Activated B cell treated with CpG ODN at 0.5 μM for 24 hours (primary cell): Measurements from ENCODE around the gene RASA3. TPM values are rescaled to one million over a fixed set of nuclear protein-coding genes. Genes with fewer than 3 reads are reported as not detected.
A peak's percentile ranks its signal among the peaks of the same experiment; 100 is the strongest.

Experiments
- ATAC-seq: fragments of 200-7000 bp; cut with Tn5 transposase; one replicate; pipeline ENCODE4 v1.10.0; 2021; ENCODE audit warnings: low read depth, mild to moderate bottlenecking, moderate library complexity
- CTCF ChIA-PET: fragments of 350-600 bp; sonication (Branson Sonifier 250); formaldehyde crosslinking; loops from one replicate; lab custom pipeline; 2021; ENCODE audit warnings: antibody characterized with exemption; lab: Charles Lee
- POLR2A ChIA-PET: fragments of 350-600 bp; sonication (Branson Sonifier 250); formaldehyde crosslinking; loops from one replicate; lab custom pipeline; 2021; ENCODE audit warnings: antibody characterized with exemption; lab: Charles Lee
- DNase-seq: peaks from one replicate; pipeline ENCODE4 v3.0.0; 2022
- H3K27ac Mint-ChIP-seq: one replicate; pipeline ENCODE4 v1.8.0; 2020; ENCODE audit warnings: mixed read lengths
- H3K27me3 Mint-ChIP-seq: one replicate; pipeline ENCODE4 v1.8.0; 2021; ENCODE audit warnings: mixed read lengths
- H3K36me3 Mint-ChIP-seq: one replicate; pipeline ENCODE4 v1.8.0; 2021; ENCODE audit warnings: low read depth, mixed read lengths
- H3K4me1 Mint-ChIP-seq: one replicate; pipeline ENCODE4 v1.8.0; 2021; ENCODE audit warnings: mixed read lengths
- H3K4me3 Mint-ChIP-seq: one replicate; pipeline ENCODE4 v1.8.0; 2020; ENCODE audit warnings: mild to moderate bottlenecking, mixed read lengths
- H3K9me3 Mint-ChIP-seq: one replicate; pipeline ENCODE4 v1.8.0; 2020; ENCODE audit warnings: mixed read lengths
- intact Hi-C: fragments of 100-400 bp; cut with micrococcal nuclease; formaldehyde crosslinking; loops from one replicate; pipeline ENCODE4 v1.15.1; 2024
- total RNA-seq: library from RNA; stranded (reverse); gene quantifications from 2 replicates; pipeline ENCODE4 v1.2.3, GENCODE V29; 2022
- TF ChIP-seq, protein P1 (sequence below): fragments of 200-600 bp; IDR thresholded peaks from one replicate; pipeline ENCODE4 v1.8.0; 2022; ENCODE audit warnings: antibody characterized with exemption, mild to moderate bottlenecking

The RASA3 gene
- total RNA-seq, 1 donor from 2014 or later: 20.4 TPM

DNA sequence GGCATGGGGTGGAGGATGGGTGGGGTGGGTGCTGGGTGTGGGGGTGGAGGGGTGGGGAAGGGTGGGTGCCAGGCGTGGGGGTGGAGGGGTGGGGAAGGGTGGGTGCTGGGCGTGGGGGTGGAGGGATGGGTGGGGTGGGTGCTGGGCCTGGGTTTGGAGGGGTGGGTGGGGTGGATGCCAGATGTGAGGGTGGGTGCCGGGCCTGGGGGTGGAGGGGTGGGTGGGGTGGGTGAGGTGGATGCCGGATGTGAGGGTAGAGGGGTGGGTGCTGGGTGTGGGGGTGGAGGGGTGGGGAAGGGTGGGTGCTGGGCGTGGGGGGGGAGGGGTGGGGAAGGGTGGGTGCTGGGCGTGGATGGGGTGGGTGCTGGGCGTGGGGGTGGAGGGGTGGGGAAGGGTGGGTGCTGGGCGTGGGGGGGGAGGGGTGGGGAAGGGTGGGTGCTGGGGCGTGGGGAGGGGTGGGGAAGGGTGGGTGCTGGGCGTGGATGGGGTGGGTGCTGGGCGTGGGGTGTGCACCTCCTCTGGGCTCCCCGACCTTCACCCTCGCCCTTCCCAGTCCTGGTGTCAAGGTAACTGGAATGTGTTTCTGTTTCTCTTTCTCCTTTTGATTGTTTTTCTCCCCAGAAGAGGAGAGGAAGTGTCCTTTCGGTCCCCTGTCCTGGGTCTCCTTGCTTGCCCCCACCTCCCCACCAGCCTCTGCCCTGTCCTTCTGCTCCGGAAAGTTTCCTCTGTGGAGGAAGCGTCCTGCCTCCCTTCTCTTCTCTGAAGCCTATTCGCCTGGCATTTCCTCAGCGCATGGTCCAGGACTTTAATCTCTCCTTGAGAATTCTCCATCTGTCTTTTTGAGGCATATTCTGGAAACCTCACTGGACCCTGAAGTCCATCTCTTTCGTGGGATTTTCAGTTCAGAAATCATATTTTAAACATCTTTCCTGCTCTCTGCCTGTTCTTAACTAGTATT lies 23.8 kb upstream of the RASA3 start:
- Mint-ChIP-seq H3K4me1 (peaks cover 52% of the 10 kb centered on the region), H3K9me3 (no peaks in the 10 kb centered on the region)
- no peak for ATAC-seq

DNA sequence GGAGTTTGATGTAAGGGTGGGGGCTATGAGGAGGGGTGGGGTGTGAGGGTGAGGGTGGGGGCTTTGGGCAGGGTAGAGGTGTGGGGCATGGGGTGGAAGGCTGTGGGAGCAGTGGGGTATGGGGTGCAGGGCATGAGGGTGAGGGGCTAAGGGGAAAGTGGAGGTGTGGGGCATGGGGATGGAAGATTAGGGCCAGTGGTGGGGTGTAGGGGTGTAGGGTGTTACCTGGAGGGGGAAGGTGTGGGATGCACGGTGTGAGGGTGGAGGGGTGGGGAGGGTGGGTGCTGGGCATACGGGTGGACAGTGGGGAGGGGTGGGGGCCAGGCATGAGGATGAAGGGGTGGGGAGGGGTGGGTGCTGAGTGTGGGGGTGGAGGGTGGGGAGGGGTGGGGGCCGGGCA lies 22.9 kb upstream of the RASA3 start:
- Mint-ChIP-seq H3K27ac (no peak overlapping the region), H3K27me3 (peaks cover 5% of the 10 kb centered on the region)
- no peak for DNase-seq

More for the DNA sequence above, 23.8 kb upstream of the RASA3 start:
- Mint-ChIP-seq H3K4me3 (no peak overlapping the region), H3K27me3 (peaks cover 5% of the 10 kb centered on the region), H3K36me3 (no peaks in the 10 kb centered on the region), H3K27ac (peak overlapping the region; percentile 27)
- TF ChIP-seq, protein P1, sequence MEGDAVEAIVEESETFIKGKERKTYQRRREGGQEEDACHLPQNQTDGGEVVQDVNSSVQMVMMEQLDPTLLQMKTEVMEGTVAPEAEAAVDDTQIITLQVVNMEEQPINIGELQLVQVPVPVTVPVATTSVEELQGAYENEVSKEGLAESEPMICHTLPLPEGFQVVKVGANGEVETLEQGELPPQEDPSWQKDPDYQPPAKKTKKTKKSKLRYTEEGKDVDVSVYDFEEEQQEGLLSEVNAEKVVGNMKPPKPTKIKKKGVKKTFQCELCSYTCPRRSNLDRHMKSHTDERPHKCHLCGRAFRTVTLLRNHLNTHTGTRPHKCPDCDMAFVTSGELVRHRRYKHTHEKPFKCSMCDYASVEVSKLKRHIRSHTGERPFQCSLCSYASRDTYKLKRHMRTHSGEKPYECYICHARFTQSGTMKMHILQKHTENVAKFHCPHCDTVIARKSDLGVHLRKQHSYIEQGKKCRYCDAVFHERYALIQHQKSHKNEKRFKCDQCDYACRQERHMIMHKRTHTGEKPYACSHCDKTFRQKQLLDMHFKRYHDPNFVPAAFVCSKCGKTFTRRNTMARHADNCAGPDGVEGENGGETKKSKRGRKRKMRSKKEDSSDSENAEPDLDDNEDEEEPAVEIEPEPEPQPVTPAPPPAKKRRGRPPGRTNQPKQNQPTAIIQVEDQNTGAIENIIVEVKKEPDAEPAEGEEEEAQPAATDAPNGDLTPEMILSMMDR: no peak
- ChIA-PET POLR2A (no interaction called here), CTCF (no interaction called here)
- DNase-seq: no peak
- intact Hi-C loops: no loop called here

DNA sequence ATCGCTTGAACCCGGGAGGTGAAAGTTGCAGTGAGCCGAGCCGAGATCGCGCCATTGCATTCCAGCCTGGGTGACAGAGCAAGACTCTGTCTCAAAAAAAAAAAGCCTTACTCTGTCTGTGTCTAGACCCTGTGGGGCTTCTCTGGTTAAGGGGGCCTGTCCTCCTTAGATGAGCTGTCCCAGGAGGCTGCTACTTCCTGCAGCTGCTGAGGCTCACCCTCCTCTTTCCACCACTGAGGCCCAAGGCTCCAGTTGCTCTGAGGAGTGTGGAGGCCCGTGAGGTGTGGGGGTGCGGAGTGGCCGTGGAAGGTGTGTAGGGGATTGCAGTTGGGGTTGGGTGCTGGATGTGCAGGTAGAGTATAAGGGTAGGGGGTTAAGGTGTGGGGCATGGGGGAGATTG lies 22.1 kb upstream of the RASA3 start:
- ATAC-seq: peak; percentile 74
- no peak overlapping the region for H3K27ac Mint-ChIP-seq
- intact Hi-C loops: loop anchor here (1.0 kb wide), 1 partner anchor 8 kb away; no protein-coding TSS in a partner anchor
- POLR2A ChIA-PET: no interaction called here
- H3K4me1 Mint-ChIP-seq: peaks cover 40% of the 10 kb centered on the region
- no peaks in the 10 kb centered on the region for H3K9me3 Mint-ChIP-seq
- peaks cover 5% of the 10 kb centered on the region for H3K27me3 Mint-ChIP-seq
- H3K36me3 Mint-ChIP-seq: no peaks in the 10 kb centered on the region
- CTCF ChIA-PET: no interaction called here
- TF ChIP-seq, protein P1: no peak
- DNase-seq: no peak
- H3K4me3 Mint-ChIP-seq: peak overlapping the region; percentile 24

More for the DNA sequence above, 22.9 kb upstream of the RASA3 start:
- CTCF ChIA-PET: no interaction called here
- no peaks in the 10 kb centered on the region for H3K36me3 Mint-ChIP-seq
- no peak overlapping the region for H3K4me3 Mint-ChIP-seq
- POLR2A ChIA-PET: interaction anchor here (0.7 kb wide), 1 partner anchor 28 kb away, joined by 3 read pairs; no protein-coding TSS in a partner anchor
- intact Hi-C loops: no loop called here
- H3K9me3 Mint-ChIP-seq: no peaks in the 10 kb centered on the region
- TF ChIP-seq, protein P1: no peak
- peaks cover 46% of the 10 kb centered on the region for H3K4me1 Mint-ChIP-seq
- ATAC-seq: no peak

DNA sequence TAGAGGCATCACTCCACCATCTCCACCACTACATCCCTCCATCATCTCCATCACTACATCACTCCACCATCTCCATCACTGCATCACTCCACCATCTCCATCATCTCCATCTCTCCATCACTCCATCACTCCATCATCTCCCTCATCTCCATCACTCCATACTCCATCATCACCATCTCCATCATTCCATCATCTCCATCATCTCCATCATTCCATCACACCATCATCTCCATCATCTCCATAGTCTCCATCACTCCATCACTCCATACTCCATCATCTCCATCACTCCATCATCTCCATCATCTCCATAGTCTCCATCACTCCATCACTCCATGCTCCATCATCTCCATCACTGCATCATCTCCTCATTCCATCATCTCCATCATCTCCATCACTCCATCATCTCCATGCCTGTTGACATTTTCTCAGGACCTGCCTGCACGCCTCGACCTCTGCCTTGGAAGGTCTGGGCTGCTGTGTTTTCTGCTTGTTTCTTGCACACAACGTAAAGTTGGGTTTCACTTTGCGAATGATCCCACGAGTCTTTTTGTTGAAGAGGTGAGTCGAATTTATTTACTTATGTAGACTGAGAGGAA lies 21.2 kb upstream of the RASA3 start:
- CTCF ChIA-PET: no interaction called here
- TF ChIP-seq, protein P1: no peak
- Mint-ChIP-seq H3K27me3 (peaks cover 5% of the 10 kb centered on the region), H3K9me3 (no peaks in the 10 kb centered on the region), H3K36me3 (no peaks in the 10 kb centered on the region), H3K4me3 (no peak overlapping the region), H3K4me1 (peaks cover 41% of the 10 kb centered on the region), H3K27ac (no peak overlapping the region)
- DNase-seq: no peak
- no peak for ATAC-seq
- intact Hi-C loops: loop anchor here (1.0 kb wide), 1 partner anchor 7 kb away; no protein-coding TSS in a partner anchor
- POLR2A ChIA-PET: no interaction called here

DNA sequence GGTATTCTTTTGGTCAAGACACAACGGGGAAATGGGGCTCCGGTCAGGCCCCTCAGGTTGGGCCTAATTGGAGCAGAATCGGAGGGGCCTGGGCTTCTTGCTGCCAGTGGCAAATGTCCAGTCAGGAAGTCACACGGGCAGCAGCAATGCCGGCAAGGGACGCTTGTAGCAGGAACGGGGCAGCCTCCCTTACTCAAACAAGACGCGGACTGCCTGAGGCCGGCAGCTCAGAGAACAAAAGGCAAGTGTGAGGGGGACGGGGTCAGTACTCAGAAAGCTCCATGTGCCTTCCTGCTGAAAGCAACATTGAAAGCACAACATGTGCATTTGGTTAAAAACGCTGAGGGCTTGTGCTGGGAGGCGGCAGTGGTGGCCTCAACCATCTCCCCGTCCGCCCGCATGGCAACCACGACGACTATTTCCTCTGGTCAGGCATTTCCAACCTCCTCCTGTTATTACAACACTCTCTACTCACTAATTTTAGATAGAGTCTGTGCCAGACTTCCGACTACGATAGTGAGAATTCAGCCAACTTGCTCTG lies 20.5 kb upstream of the RASA3 start:
- DNase-seq: no peak
- Mint-ChIP-seq H3K4me1 (peaks cover 43% of the 10 kb centered on the region), H3K9me3 (no peaks in the 10 kb centered on the region), H3K36me3 (no peaks in the 10 kb centered on the region), H3K27me3 (peaks cover 5% of the 10 kb centered on the region), H3K4me3 (no peak overlapping the region), H3K27ac (no peak overlapping the region)
- TF ChIP-seq, protein P1: no peak
- no peak for ATAC-seq
- intact Hi-C loops: no loop called here
- CTCF ChIA-PET: no interaction called here
- POLR2A ChIA-PET: no interaction called here
